Measurements from ENCODE around the gene AARS1. TPM values are rescaled to one million over a fixed set of nuclear protein-coding genes. Genes with fewer than 3 reads are reported as not detected.

Gene AARS1
- total and polyA plus RNA-seq, 2 of the 8 experiments (the other 6 are each of a cell fraction or from before 2014, with no cell fraction given), result 130 to 235 TPM

DNA sequence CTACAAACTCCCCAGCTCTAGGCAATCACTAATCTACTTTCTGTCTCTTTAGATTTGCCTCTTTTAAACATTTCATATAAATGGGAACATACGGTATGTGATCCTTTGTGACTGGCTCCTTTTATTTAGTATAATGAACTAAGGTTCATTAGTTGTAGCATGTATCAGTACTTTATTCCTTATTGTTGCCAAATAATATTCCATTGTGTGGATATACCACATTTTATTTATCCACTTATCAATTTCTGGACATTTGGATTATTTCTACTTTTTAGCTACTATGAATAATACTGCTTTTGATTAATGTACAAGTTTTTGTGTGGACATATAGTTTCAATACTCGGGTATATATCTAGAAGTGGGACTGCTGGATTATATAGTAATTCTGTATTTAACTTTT, 17.6 kb upstream of the AARS1 start:
- FAIRE-seq, result no peak
- POLR2A ChIA-PET (ENCODE audit: partially characterized antibody), result interaction anchor here (1.0 to 3.1 kb wide), 6 partner anchors 8 to 33 kb away, joined by 3 to 11 read pairs (median 6); partner anchors contain the start of genes AARS1 and DDX19B
- TF ChIP-seq, protein P1, sequence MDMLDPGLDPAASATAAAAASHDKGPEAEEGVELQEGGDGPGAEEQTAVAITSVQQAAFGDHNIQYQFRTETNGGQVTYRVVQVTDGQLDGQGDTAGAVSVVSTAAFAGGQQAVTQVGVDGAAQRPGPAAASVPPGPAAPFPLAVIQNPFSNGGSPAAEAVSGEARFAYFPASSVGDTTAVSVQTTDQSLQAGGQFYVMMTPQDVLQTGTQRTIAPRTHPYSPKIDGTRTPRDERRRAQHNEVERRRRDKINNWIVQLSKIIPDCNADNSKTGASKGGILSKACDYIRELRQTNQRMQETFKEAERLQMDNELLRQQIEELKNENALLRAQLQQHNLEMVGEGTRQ (IDR thresholded peaks at IDR 0.05; ENCODE audit: low read length), result no peak
- TF ChIP-seq FOSL1 (IDR thresholded peaks at IDR 0.05; ENCODE audit: insufficient read depth, low read depth, low read length) (no peak), JUND (IDR thresholded peaks at IDR 0.05; ENCODE audit: low read length) (no peak)

More for the DNA sequence above, 17.6 kb upstream of the AARS1 start:
- Histone ChIP-seq H3K56ac (replicated peaks; ENCODE audit: insufficient read length, low read depth, low read length) (no peak overlapping the region), H2AFZ (ENCODE audit: low read length) (no peak overlapping the region), H3K79me2 (ENCODE audit: control insufficient read depth in 1 of 2, insufficient read depth in 2 of 2, low read length in 2 of 2) (peaks cover 0 to 43% of the 10 kb centered on the region in 2 experiments; a peak in 2 of 4 replicates), H2BK20ac (ENCODE audit: low read length) (no peak overlapping the region), H3K14ac (ENCODE audit: insufficient read length) (no peak overlapping the region), H2BK5ac (ENCODE audit: low read depth, low read length) (no peak overlapping the region), H4K5ac (ENCODE audit: insufficient read length, low read depth, low read length) (no peak overlapping the region), H2BK15ac (ENCODE audit: low read length) (no peak overlapping the region), H3K27ac (ENCODE audit: low read depth, low read length) (no peak overlapping the region), H3K4me2 (ENCODE audit: insufficient read depth in 1 of 2, low read depth in 2 of 2, low read length in 2 of 2) (no peak overlapping the region), H3K36me3 (ENCODE audit: control insufficient read depth in 2 of 4, insufficient read depth in 4 of 4, low read length in 3 of 4) (no peaks in the 10 kb centered on the region; a peak in 1 of 8 replicates), H4K20me1 (replicated peaks in 1 of 2; ENCODE audit: control insufficient read depth in 1 of 2, insufficient read depth in 2 of 2, low read length in 2 of 2) (peaks cover 0 to 1% of the 10 kb centered on the region in 2 experiments), H3K23ac (ENCODE audit: insufficient read length) (no peak overlapping the region), H4K91ac (replicated peaks; ENCODE audit: insufficient read length, low read length) (no peak overlapping the region), H3K9me3 (ENCODE audit: insufficient read depth in 2 of 2, low read depth in 1 of 2, low read length in 1 of 2) (no peaks in the 10 kb centered on the region), H3K27me3 (replicated peaks in 1 of 4; ENCODE audit: control insufficient read depth in 3 of 4, extremely low read depth in 1 of 4, insufficient read depth in 3 of 4, low read length in 3 of 4) (no peaks in the 10 kb centered on the region), H3K9ac (replicated peaks in 1 of 4; ENCODE audit: extremely low read depth in 1 of 4, low read depth in 3 of 4, low read length in 3 of 4) (no peak overlapping the region), H2BK12ac (ENCODE audit: low read depth, low read length) (no peak overlapping the region), H4K8ac (ENCODE audit: extremely low read depth, insufficient read depth, low read length) (no peak overlapping the region), H3K4ac (replicated peaks; ENCODE audit: insufficient read length, low read depth, low read length) (no peak overlapping the region), H3K4me1 (replicated peaks in 1 of 4; ENCODE audit: control insufficient read depth in 3 of 4, insufficient read depth in 4 of 4, low read length in 3 of 4) (no peaks in the 10 kb centered on the region), H3K4me3 (ENCODE audit: extremely low read depth in 1 of 4, insufficient read depth in 2 of 4, low read depth in 3 of 4, low read length in 4 of 4) (no peak overlapping the region), H2BK120ac (replicated peaks; ENCODE audit: low read depth, low read length) (no peak overlapping the region), H3K23me2 (ENCODE audit: low read depth, low read length) (no peaks in the 10 kb centered on the region), H2AK5ac (ENCODE audit: low read depth, low read length) (no peak overlapping the region), H3K18ac (ENCODE audit: extremely low read depth, low read length) (no peak overlapping the region), H3K79me1 (ENCODE audit: low read depth, low read length) (peaks cover 3% of the 10 kb centered on the region)
- CTCF ChIA-PET (ENCODE audit: partially characterized antibody), result no interaction called here
- WGBS, 2 experiments (ENCODE audit: extremely low coverage in 1 of 2, insufficient coverage in 1 of 2, insufficient read length in 1 of 2, insufficient replicate concordance in 2 of 2, low coverage in 1 of 2, low lambda C conversion rate in 2 of 2, missing lambda C conversion rate in 1 of 2), result 94% methylated on average over 2 of the region's 2 CpGs; no CpG with 5 or more reads in 1 of the 2 experiments
- DNase-seq (ENCODE audit: low read depth in 1 of 2, low spot score in 2 of 2), result no peak

Data from H1 (cell line).